ENCODE measurements around the gene LSP1. TPM values are rescaled to one million over a fixed set of nuclear protein-coding genes. Genes with fewer than 3 reads are reported as not detected.

The LSP1 gene
- polyA plus RNA-seq, 1 donor from 2014 or later, result not detected

GRCh38 chr11:1930462-1930830, 77.6 kb downstream of the LSP1 start:
- no peak overlapping the region for H3K27ac ChIP-seq (ENCODE audit: low read length)
- H3K4me3 ChIP-seq (ENCODE audit: low read length), result no peak overlapping the region
- no peaks in the 10 kb centered on the region for H4K20me1 ChIP-seq (ENCODE audit: insufficient read depth)
- H2AFZ ChIP-seq (ENCODE audit: low read depth, low read length), result no peak overlapping the region
- H3K9me2 ChIP-seq (ENCODE audit: insufficient read depth, low read length), result no peaks in the 10 kb centered on the region
- H3K27me3 ChIP-seq (ENCODE audit: insufficient read depth, low read depth, low read length), result no peaks in the 10 kb centered on the region
- no peak for TF ChIP-seq EZH2 (IDR thresholded peaks at IDR 0.05; ENCODE audit: borderline replicate concordance, insufficient read depth, low read length, poor library complexity, severe bottlenecking)
- TF ChIP-seq TAF1 (IDR thresholded peaks at IDR 0.05; ENCODE audit: low read depth), result no peak
- no peak for TF ChIP-seq RAD21 (conservative IDR thresholded peaks at IDR 0.05)
- no peak for TF ChIP-seq SMC3 (conservative IDR thresholded peaks at IDR 0.05; ENCODE audit: poor library complexity)
- no peak for TF ChIP-seq CTCF (IDR thresholded peaks at IDR 0.05; ENCODE audit: poor library complexity, severe bottlenecking)
- TF ChIP-seq REST (IDR thresholded peaks at IDR 0.05; ENCODE audit: borderline replicate concordance), result no peak
- no peaks in the 10 kb centered on the region for H3K36me3 ChIP-seq (ENCODE audit: insufficient read depth, low read length)
- H3K9ac ChIP-seq (ENCODE audit: low read length), result no peak overlapping the region
- no peaks in the 10 kb centered on the region for H3K79me2 ChIP-seq (replicated peaks; ENCODE audit: insufficient read depth, low read length)
- no peaks in the 10 kb centered on the region for H3K9me3 ChIP-seq (ENCODE audit: low read length)
- H3K4me2 ChIP-seq (ENCODE audit: low read length), result no peak overlapping the region
- H3F3A ChIP-seq (ENCODE audit: insufficient read depth, low read length, poor library complexity, severe bottlenecking), result no peaks in the 10 kb centered on the region

GRCh38 chr11:1931341-1932104, 78.6 kb downstream of the LSP1 start:
- Histone ChIP-seq H3K9me2 (ENCODE audit: insufficient read depth, low read length) (no peaks in the 10 kb centered on the region), H3K79me2 (replicated peaks; ENCODE audit: insufficient read depth, low read length) (no peaks in the 10 kb centered on the region), H3F3A (ENCODE audit: insufficient read depth, low read length, poor library complexity, severe bottlenecking) (no peaks in the 10 kb centered on the region), H3K27ac (ENCODE audit: low read length) (no peak overlapping the region), H3K4me3 (ENCODE audit: low read length) (no peak overlapping the region), H3K4me2 (ENCODE audit: low read length) (no peak overlapping the region), H3K9ac (ENCODE audit: low read length) (no peak overlapping the region), H2AFZ (ENCODE audit: low read depth, low read length) (no peak overlapping the region), H3K27me3 (ENCODE audit: insufficient read depth, low read depth, low read length) (no peaks in the 10 kb centered on the region), H3K9me3 (ENCODE audit: low read length) (no peaks in the 10 kb centered on the region), H3K36me3 (ENCODE audit: insufficient read depth, low read length) (no peaks in the 10 kb centered on the region), H4K20me1 (ENCODE audit: insufficient read depth) (no peaks in the 10 kb centered on the region)
- no peak for TF ChIP-seq TAF1 (IDR thresholded peaks at IDR 0.05; ENCODE audit: low read depth)
- TF ChIP-seq EZH2 (IDR thresholded peaks at IDR 0.05; ENCODE audit: borderline replicate concordance, insufficient read depth, low read length, poor library complexity, severe bottlenecking), result no peak
- no peak for TF ChIP-seq EP300 (conservative IDR thresholded peaks at IDR 0.05; ENCODE audit: poor library complexity, severe bottlenecking)
- TF ChIP-seq MXI1 (conservative IDR thresholded peaks at IDR 0.05; ENCODE audit: poor library complexity, severe bottlenecking), result no peak
- no peak for TF ChIP-seq RAD21 (conservative IDR thresholded peaks at IDR 0.05)
- TF ChIP-seq SMC3 (conservative IDR thresholded peaks at IDR 0.05; ENCODE audit: poor library complexity), result no peak
- no peak for TF ChIP-seq POLR2AphosphoS5 (IDR thresholded peaks at IDR 0.05)
- TF ChIP-seq CTCF (IDR thresholded peaks at IDR 0.05; ENCODE audit: poor library complexity, severe bottlenecking), result no peak
- no peak for TF ChIP-seq REST (IDR thresholded peaks at IDR 0.05; ENCODE audit: borderline replicate concordance)

All from neural cell (in vitro differentiated cells).